ENCODE data around the gene TRIB2. TPM values are rescaled to one million over a fixed set of nuclear protein-coding genes. Genes with fewer than 3 reads are reported as not detected.
"Not testable (repeated sequence)": the region's sequence is repeated elsewhere in the genome, so short reads cannot be mapped to it uniquely, and the experiment has no call there.

Gene TRIB2
- total RNA-seq, 1 donor from 2014 or later, result 90.9 TPM

DNA sequence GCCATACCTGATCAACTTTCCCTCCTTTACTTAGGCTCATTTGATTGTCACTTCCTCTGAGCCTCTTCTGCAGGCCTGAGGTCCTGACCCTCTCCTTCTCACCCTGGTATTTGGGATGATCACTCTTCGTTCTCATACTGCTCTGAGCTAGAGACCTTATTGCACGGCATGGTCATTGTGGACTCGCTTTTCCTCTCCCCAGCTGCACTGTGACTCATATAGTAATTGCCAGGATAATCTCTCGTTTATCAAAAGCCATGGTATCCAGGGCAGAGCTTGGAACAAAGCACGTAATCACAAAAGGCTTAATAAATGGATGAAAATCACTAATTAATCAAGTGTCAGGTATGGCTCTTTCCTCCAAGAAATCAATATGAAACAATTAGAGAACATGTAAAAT, 40.9 kb upstream of the TRIB2 start:
- TF ChIP-seq, protein P1, sequence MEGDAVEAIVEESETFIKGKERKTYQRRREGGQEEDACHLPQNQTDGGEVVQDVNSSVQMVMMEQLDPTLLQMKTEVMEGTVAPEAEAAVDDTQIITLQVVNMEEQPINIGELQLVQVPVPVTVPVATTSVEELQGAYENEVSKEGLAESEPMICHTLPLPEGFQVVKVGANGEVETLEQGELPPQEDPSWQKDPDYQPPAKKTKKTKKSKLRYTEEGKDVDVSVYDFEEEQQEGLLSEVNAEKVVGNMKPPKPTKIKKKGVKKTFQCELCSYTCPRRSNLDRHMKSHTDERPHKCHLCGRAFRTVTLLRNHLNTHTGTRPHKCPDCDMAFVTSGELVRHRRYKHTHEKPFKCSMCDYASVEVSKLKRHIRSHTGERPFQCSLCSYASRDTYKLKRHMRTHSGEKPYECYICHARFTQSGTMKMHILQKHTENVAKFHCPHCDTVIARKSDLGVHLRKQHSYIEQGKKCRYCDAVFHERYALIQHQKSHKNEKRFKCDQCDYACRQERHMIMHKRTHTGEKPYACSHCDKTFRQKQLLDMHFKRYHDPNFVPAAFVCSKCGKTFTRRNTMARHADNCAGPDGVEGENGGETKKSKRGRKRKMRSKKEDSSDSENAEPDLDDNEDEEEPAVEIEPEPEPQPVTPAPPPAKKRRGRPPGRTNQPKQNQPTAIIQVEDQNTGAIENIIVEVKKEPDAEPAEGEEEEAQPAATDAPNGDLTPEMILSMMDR (conservative IDR thresholded peaks at IDR 0.05), result no peak
- peaks cover 2% of the 10 kb centered on the region for H3K27me3 Mint-ChIP-seq
- H3K4me1 Mint-ChIP-seq (ENCODE audit: unreplicated experiment), result no peaks in the 10 kb centered on the region
- H3K4me3 Mint-ChIP-seq, result no peak overlapping the region
- H3K36me3 Mint-ChIP-seq, result no peaks in the 10 kb centered on the region
- peak overlapping the region; percentile 67 for H3K27ac Mint-ChIP-seq
- no peak for DNase-seq (ENCODE audit: extremely low spot score, unreplicated experiment)
- H3K9me3 Mint-ChIP-seq, result peaks cover 6% of the 10 kb centered on the region

DNA sequence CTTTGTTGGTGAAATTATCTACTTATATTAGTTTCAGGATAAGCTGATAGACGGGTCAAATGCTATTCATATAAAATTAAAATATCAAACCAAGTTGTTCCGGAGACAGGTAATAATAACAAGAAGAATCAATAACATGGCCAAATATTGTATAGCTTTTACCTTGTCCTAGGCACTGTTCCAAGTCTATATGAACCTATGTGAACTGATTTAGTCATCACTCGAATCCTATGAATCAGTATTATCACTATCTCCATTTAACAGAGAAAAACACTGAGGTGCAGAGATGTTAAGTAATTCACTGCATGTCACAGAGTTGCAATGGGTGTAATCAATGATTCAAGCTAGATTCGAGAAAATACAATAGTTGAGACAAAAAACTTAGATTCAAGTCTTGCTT, 40.0 kb upstream of the TRIB2 start:
- Mint-ChIP-seq H3K27ac (no peak overlapping the region), H3K36me3 (no peaks in the 10 kb centered on the region), H3K9me3 (peaks cover 6% of the 10 kb centered on the region), H3K27me3 (peaks cover 2% of the 10 kb centered on the region), H3K4me1 (ENCODE audit: unreplicated experiment) (no peaks in the 10 kb centered on the region), H3K4me3 (no peak overlapping the region)
- DNase-seq (ENCODE audit: extremely low spot score, unreplicated experiment), result no peak
- TF ChIP-seq, protein P1 (conservative IDR thresholded peaks at IDR 0.05), result no peak

DNA sequence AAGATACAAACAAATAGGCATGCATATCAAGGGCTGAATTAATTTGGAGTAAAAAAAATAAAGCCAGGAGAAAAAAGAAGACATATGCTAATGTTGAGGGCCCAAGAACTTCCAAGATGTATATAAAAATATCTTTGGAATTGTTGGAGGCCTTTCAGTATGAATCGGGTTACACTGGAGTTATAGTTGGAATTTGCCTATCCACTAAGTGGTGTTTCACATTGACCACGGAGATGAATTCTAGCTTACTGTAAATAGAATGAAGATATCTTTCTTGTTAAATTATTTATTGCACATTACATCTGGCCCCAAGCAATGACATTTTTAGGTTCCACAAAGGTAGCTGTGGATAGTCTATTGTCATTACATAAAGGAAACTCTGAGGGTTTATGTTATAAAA, 38.5 kb upstream of the TRIB2 start:
- Mint-ChIP-seq H3K4me3 (no peak overlapping the region), H3K27ac (no peak overlapping the region), H3K36me3 (no peaks in the 10 kb centered on the region), H3K4me1 (ENCODE audit: unreplicated experiment) (peaks cover under 1% of the 10 kb centered on the region), H3K9me3 (peaks cover 6% of the 10 kb centered on the region), H3K27me3 (peaks cover 2% of the 10 kb centered on the region)
- no peak for DNase-seq (ENCODE audit: extremely low spot score, unreplicated experiment)
- TF ChIP-seq, protein P1 (conservative IDR thresholded peaks at IDR 0.05), result no peak

DNA sequence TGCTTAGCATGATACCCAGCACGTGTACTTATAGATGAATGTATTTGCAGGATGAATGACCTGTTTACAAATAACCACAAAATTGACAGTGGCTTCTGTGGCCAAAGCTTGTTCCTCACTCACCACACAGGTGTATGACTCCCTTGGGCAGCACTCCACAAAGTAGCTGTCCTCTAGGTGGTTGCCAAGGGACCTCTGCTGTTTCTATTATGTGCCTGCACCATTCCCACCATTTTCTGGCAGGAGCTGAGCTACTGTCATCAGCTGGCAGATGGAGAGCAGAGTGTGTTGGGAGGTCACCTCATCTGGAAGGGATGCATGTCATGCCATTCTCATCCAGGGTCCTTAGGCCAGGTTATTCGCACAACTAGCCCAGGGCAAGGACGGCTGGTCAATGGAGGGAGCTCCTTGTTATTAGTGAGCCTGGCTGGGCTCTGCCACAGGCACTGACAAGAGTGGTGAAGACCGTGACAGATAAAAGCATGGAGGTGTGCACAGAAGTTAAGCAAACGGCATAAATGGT, 37.1 kb upstream of the TRIB2 start:
- Mint-ChIP-seq H3K36me3 (no peaks in the 10 kb centered on the region), H3K27ac (no peak overlapping the region), H3K9me3 (peaks cover 6% of the 10 kb centered on the region), H3K4me3 (no peak overlapping the region), H3K4me1 (ENCODE audit: unreplicated experiment) (peaks cover 12% of the 10 kb centered on the region), H3K27me3 (peaks cover 2% of the 10 kb centered on the region)
- TF ChIP-seq, protein P1 (conservative IDR thresholded peaks at IDR 0.05), result no peak
- DNase-seq (ENCODE audit: extremely low spot score, unreplicated experiment), result no peak

DNA sequence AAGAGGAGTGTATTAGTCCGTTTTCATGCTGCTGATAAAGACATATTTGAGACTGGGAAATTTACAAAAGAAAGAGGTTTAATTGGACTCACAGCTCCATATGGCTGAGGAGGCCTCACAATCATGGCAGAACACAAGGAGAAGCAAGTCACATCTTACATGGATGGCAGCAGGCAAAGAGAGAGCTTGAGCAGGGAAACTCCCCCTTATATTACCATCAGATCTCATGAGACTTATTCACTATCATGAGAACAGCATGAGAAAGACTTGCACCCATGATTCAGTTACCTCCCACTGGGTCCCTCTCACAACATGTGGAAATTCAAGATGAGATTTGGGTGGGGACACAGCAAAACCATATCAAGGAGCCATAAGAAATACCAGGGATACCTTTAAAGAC, 36.6 kb upstream of the TRIB2 start:
- peaks cover 16% of the 10 kb centered on the region for H3K4me1 Mint-ChIP-seq (ENCODE audit: unreplicated experiment)
- not testable (repeated sequence) for H3K4me3 Mint-ChIP-seq; H3K27me3 Mint-ChIP-seq; H3K36me3 Mint-ChIP-seq; H3K9me3 Mint-ChIP-seq; DNase-seq (ENCODE audit: extremely low spot score, unreplicated experiment); H3K27ac Mint-ChIP-seq

DNA sequence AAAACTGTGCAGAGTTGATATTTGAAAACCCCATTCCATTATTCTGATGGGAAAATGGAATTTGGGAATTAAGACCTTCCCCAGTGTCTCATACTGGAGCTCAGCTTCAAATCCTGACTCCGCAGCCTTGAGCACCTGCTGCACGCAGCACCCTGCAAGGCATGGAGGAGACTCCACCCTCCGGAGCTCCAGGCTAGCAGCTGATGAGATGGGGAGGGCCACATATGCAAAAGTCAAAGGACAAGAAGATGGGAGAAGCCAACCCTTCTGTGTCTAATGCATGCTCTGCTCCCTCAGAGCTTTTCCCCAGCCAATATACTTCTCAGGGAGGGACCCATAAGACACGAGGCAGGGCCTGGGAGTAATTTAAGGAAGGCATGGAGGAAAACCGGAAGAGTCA, 34.7 kb upstream of the TRIB2 start:
- TF ChIP-seq, protein P1 (conservative IDR thresholded peaks at IDR 0.05), result no peak
- Mint-ChIP-seq H3K9me3 (no peaks in the 10 kb centered on the region), H3K36me3 (no peaks in the 10 kb centered on the region), H3K4me1 (ENCODE audit: unreplicated experiment) (peaks cover 18% of the 10 kb centered on the region), H3K27ac (no peak overlapping the region), H3K27me3 (no peaks in the 10 kb centered on the region), H3K4me3 (no peak overlapping the region)
- no peak for DNase-seq (ENCODE audit: extremely low spot score, unreplicated experiment)

Measured in type B pancreatic cell (in vitro differentiated cells).